Muscle layer of colon (tissue), 2 donors: Measurements from ENCODE around the gene NAA38.

Experiments used
- H3K27ac ChIP-seq: one replicate; pipeline ENCODE4 v1.7.0; 2013; ENCODE audit warnings: low read depth, mild to moderate bottlenecking, low read length, moderate library complexity
- H3K27me3 ChIP-seq, 2 donors: one replicate each; pipeline ENCODE4 v1.7.0; 2013; ENCODE audit warnings: low read length in 2 of 2, mild to moderate bottlenecking in 2 of 2; ENCODE audit not compliant: insufficient read depth in 2 of 2, control insufficient read depth in 1 of 2
- H3K36me3 ChIP-seq: one replicate; pipeline ENCODE4 v1.7.0; 2013; ENCODE audit warnings: mild to moderate bottlenecking, low read length; ENCODE audit not compliant: insufficient read depth
- H3K4me1 ChIP-seq: one replicate; pipeline ENCODE4 v1.7.0; 2013; ENCODE audit warnings: mild to moderate bottlenecking, low read length; ENCODE audit not compliant: insufficient read depth
- H3K4me3 ChIP-seq, 2 donors: one replicate each; pipeline ENCODE4 v1.7.0; 2013; ENCODE audit warnings: low read length in 2 of 2, low read depth in 1 of 2, mild to moderate bottlenecking in 1 of 2, moderate library complexity in 1 of 2
- H3K9ac ChIP-seq: one replicate; pipeline ENCODE4 v1.7.0; 2013; ENCODE audit warnings: low read length
- H3K9me3 ChIP-seq: one replicate; pipeline ENCODE4 v1.7.0; 2013; ENCODE audit warnings: mild to moderate bottlenecking, low read length
- donor health status: abdominal sarcoma.
- donor health status: Adenocarcinoma of cecum.

The NAA38 gene

DNA sequence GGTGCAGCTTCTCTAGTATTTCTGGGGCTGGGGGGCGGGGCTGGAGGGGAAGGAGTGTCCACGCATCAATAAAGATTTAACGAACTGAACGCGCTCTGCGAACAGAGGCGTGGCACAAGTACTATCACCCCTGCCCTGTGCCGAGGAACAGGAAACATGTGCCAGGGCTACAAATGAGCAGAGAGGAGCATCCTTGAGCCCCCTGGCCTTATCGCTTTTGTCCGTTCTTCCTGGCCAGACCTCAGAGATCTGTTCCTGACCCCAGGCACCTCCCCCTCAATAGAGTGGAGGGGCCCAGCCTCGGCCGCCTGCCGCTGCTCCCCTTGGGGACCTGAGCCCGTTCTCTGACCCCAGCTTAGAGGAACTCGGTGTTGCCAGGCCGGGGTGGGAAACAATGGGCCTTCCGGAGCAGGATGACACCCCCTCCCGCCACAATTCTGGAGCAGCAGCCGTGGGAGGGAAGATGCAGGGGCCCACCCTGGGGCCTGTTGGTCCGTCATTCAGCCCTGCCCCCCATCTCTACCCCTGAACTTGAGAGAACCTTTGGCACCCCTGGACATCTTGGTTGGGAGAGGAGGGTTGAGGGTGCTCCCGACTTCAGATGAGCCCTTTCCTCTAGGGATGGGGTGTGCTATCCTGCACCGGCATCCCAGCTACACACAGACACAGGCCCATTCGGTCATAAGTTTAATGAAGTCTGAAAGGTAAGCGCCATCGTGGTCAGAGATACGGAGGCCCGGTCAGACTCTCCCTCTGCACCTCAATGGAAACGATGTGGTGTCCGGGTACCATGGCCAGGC, 1.1 kb downstream of the NAA38 start:
- Histone ChIP-seq H3K36me3 (peaks cover 16% of the 10 kb centered on the region), H3K27ac (peak overlapping the region; percentile 89), H3K4me1 (peaks cover 38% of the 10 kb centered on the region), H3K9me3 (no peaks in the 10 kb centered on the region), H3K9ac (peak overlapping the region; percentile 75), H3K27me3 (no peaks in the 10 kb centered on the region), H3K4me3 (peak overlapping the region; percentile 51 to 80)

GRCh38 chr17:7855660-7856010, 1.7 kb downstream of the NAA38 start:
- H3K4me1 ChIP-seq, result peaks cover 39% of the 10 kb centered on the region
- peaks cover 22% of the 10 kb centered on the region for H3K36me3 ChIP-seq
- H3K27me3 ChIP-seq, result no peaks in the 10 kb centered on the region
- no peaks in the 10 kb centered on the region for H3K9me3 ChIP-seq
- H3K4me3 ChIP-seq, result peak overlapping the region in 1 of 2 donors; percentile 80
- no peak overlapping the region for H3K9ac ChIP-seq
- H3K27ac ChIP-seq, result peak overlapping the region; percentile 89

DNA sequence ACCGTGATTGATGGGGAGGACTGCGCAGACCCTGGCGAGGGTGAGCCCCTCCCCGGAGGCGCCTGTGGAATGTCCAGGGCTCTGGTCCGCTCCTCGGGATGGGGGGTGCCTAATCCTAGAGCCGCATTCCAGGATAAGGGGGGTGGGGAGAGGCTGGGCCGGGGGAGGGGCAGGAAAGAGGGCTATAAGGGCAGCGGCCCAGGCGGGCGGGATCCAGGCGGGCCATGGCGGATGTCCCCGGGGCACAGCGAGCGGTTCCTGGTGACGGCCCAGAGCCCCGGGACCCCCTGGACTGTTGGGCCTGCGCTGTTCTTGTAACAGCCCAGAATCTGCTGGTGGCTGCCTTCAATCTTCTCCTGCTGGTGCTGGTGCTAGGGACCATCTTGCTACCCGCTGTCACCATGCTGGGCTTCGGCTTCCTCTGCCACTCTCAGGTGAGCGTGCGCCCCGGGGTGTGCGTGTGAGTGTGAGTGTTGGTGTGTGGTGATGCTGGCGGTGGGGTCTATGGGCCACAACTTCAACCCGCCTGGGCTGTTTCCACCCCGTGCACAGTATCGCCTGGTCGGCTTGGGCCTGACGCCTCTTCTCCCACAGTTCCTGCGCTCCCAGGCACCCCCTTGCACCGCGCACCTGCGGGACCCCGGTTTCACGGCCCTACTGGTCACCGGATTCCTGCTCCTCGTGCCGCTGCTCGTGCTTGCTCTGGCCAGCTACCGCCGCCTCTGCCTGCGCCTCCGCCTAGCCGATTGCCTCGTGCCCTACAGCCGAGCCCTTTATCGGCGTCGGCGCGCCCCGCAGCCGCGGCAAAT, 2.3 kb downstream of the NAA38 start, which contains the start of gene TMEM88:
Gene TMEM88, plus strand, starts transcription at position 216 of the 809 bp plus-strand sequence. Its CDS starts 9 bp downstream, at position 225.
- H3K27ac ChIP-seq, result peak within 1 kb of the TSS; percentile 89
- peaks cover 39% of the 10 kb centered on the region for H3K4me1 ChIP-seq
- no peaks in the 10 kb centered on the region for H3K27me3 ChIP-seq
- peaks cover 28% of the 10 kb centered on the region for H3K36me3 ChIP-seq
- H3K9me3 ChIP-seq, result no peaks in the 10 kb centered on the region
- H3K9ac ChIP-seq, result no peak within 1 kb of the TSS
- peak within 1 kb of the TSS in 1 of 2 donors; percentile 80 for H3K4me3 ChIP-seq

DNA sequence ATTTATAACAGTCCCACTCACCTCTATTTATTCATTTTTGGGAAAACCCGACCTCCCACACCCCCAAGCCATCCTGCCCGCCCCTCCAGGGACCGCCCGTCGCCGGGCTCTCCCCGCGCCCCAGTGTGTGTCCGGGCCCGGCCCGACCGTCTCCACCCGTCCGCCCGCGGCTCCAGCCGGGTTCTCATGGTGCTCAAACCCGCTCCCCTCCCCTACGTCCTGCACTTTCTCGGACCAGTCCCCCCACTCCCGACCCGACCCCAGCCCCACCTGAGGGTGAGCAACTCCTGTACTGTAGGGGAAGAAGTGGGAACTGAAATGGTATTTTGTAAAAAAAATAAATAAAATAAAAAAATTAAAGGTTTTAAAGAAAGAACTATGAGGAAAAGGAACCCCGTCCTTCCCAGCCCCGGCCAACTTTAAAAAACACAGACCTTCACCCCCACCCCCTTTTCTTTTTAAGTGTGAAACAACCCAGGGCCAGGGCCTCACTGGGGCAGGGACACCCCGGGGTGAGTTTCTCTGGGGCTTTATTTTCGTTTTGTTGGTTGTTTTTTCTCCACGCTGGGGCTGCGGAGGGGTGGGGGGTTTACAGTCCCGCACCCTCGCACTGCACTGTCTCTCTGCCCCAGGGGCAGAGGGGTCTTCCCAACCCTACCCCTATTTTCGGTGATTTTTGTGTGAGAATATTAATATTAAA, 3.1 kb downstream of the NAA38 start:
- Histone ChIP-seq H3K9me3 (no peaks in the 10 kb centered on the region), H3K4me1 (peaks cover 38% of the 10 kb centered on the region), H3K36me3 (peaks cover 36% of the 10 kb centered on the region), H3K4me3 (no peak overlapping the region), H3K27me3 (no peaks in the 10 kb centered on the region), H3K9ac (no peak overlapping the region), H3K27ac (no peak overlapping the region)

DNA sequence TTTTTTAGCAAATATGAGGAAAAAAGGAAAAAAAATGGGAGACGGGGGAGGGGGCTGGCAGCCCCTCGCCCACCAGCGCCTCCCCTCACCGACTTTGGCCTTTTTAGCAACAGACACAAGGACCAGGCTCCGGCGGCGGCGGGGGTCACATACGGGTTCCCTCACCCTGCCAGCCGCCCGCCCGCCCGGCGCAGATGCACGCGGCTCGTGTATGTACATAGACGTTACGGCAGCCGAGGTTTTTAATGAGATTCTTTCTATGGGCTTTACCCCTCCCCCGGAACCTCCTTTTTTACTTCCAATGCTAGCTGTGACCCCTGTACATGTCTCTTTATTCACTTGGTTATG, 3.7 kb downstream of the NAA38 start:
- Histone ChIP-seq H3K4me3 (no peak overlapping the region), H3K27me3 (no peaks in the 10 kb centered on the region), H3K4me1 (peaks cover 32% of the 10 kb centered on the region), H3K9ac (no peak overlapping the region), H3K9me3 (no peaks in the 10 kb centered on the region), H3K36me3 (peaks cover 39% of the 10 kb centered on the region), H3K27ac (no peak overlapping the region)

- no peaks in the 10 kb centered on the region for H3K27me3 ChIP-seq
- no peaks in the 10 kb centered on the region for H3K9me3 ChIP-seq
- no peak overlapping the region for H3K27ac ChIP-seq
- H3K4me1 ChIP-seq, result peaks cover 27% of the 10 kb centered on the region
- no peak overlapping the region for H3K4me3 ChIP-seq
- no peak overlapping the region for H3K9ac ChIP-seq
- H3K36me3 ChIP-seq, result peaks cover 39% of the 10 kb centered on the region
Observed at GRCh38 chr17:7852919-7853690, 4.3 kb downstream of the NAA38 start.

GRCh38 chr17:7852262-7852670, 5.1 kb downstream of the NAA38 start:
- H3K4me3 ChIP-seq, result no peak overlapping the region
- H3K36me3 ChIP-seq, result peaks cover 40% of the 10 kb centered on the region

GRCh38 chr17:7851438-7852261, 5.7 kb downstream of the NAA38 start:
- Histone ChIP-seq H3K36me3 (peaks cover 45% of the 10 kb centered on the region), H3K4me3 (no peak overlapping the region), H3K4me1 (peaks cover 26% of the 10 kb centered on the region), H3K27ac (peak overlapping the region; percentile 17), H3K9me3 (no peaks in the 10 kb centered on the region), H3K9ac (no peak overlapping the region), H3K27me3 (no peaks in the 10 kb centered on the region)

More at GRCh38 chr17:7852262-7852670, 5.1 kb downstream of the NAA38 start:
- H3K27ac ChIP-seq, result peak overlapping the region; percentile 17
- H3K4me1 ChIP-seq, result peaks cover 27% of the 10 kb centered on the region
- no peaks in the 10 kb centered on the region for H3K9me3 ChIP-seq
- H3K9ac ChIP-seq, result no peak overlapping the region
- H3K27me3 ChIP-seq, result no peaks in the 10 kb centered on the region

DNA sequence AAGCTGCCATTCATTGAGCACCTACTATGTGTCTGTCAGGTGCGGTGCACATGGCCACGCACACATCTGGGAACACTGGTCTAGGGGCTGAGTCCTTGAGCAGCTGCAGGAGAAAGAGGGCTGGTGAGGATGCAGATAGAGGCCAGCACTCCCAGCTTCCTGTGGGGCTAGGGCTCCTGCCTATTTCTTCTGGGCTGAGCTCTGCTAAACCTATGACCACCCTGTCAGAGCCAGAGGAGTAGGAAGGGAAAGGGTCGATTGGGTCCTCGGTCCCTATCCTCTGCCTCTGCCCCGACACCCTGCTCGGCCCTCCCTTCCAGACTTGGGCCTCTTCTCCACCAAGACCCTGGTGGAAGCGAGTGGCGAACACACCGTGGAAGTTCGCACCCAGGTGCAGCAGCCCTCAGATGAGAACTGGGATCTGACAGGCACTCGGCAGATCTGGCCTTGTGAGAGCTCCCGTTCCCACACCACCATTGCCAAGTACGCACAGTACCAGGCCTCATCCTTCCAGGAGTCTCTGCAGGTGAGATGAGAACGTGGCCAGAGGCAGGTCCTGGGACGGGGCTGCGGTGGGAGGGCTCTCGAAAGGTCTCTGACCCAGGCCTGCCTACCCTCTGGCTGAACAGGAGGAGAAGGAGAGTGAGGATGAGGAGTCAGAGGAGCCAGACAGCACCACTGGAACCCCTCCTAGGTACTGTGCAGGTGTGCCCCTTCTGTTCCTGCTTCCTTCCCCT, 6.5 kb downstream of the NAA38 start:
- peaks cover 50% of the 10 kb centered on the region for H3K36me3 ChIP-seq
- peaks cover 18% of the 10 kb centered on the region for H3K4me1 ChIP-seq
- no peak overlapping the region for H3K4me3 ChIP-seq
- no peak overlapping the region for H3K27ac ChIP-seq
- H3K9ac ChIP-seq, result no peak overlapping the region
- H3K9me3 ChIP-seq, result no peaks in the 10 kb centered on the region
- H3K27me3 ChIP-seq, result no peaks in the 10 kb centered on the region
